Neuron (in vitro differentiated cells): ENCODE results near the gene UNKL.

Experiments
- H2AFZ ChIP-seq: one replicate; pipeline ENCODE4 v1.6.1; 2013; ENCODE audit warnings: low read depth, mild to moderate bottlenecking, inconsistent platforms, low read length, moderate library complexity
- H3K27me3 ChIP-seq: one replicate; pipeline ENCODE4 v1.6.1; 2013; ENCODE audit warnings: low read length; ENCODE audit not compliant: insufficient read depth
- H3K36me3 ChIP-seq: one replicate; pipeline ENCODE4 v1.6.1; 2013; ENCODE audit warnings: low read length; ENCODE audit not compliant: insufficient read depth
- H3K4me1 ChIP-seq: one replicate; pipeline ENCODE4 v1.6.1; 2013; ENCODE audit warnings: low read length; ENCODE audit not compliant: insufficient read depth
- H3K4me3 ChIP-seq: 2 replicates; pipeline ENCODE4 v1.5.1; 2013; ENCODE audit warnings: mild to moderate bottlenecking, low read length, moderate library complexity
- H3K9me3 ChIP-seq: one replicate; pipeline ENCODE4 v1.6.1; 2013; ENCODE audit warnings: low read length

The UNKL gene

GRCh38 chr16:1422076-1422475 lies 7.6 kb upstream of the UNKL start:
- Histone ChIP-seq H3K9me3 (no peaks in the 10 kb centered on the region), H2AFZ (no peak overlapping the region)

GRCh38 chr16:1420111-1420539 lies 5.6 kb upstream of the UNKL start:
- Histone ChIP-seq H3K4me1 (peaks cover 8% of the 10 kb centered on the region), H3K9me3 (no peaks in the 10 kb centered on the region), H3K4me3 (peak overlapping the region; percentile 86), H3K27me3 (no peaks in the 10 kb centered on the region), H2AFZ (no peak overlapping the region), H3K36me3 (peaks cover 2% of the 10 kb centered on the region)

More at GRCh38 chr16:1422076-1422475, 7.6 kb upstream of the UNKL start:
- H3K27me3 ChIP-seq = no peaks in the 10 kb centered on the region
- H3K4me1 ChIP-seq = peaks cover 8% of the 10 kb centered on the region
- H3K36me3 ChIP-seq = peaks cover 2% of the 10 kb centered on the region
- H3K4me3 ChIP-seq = no peak overlapping the region

GRCh38 chr16:1416521-1416941 lies 2.0 kb upstream of the UNKL start:
- no peaks in the 10 kb centered on the region for H3K9me3 ChIP-seq
- H3K36me3 ChIP-seq = peaks cover 2% of the 10 kb centered on the region
- peaks cover 8% of the 10 kb centered on the region for H3K4me1 ChIP-seq
- no peak overlapping the region for H2AFZ ChIP-seq
- H3K27me3 ChIP-seq = no peaks in the 10 kb centered on the region
- no peak overlapping the region for H3K4me3 ChIP-seq

- Histone ChIP-seq H3K4me3 (peak overlapping the region; percentile 72), H3K9me3 (no peaks in the 10 kb centered on the region), H2AFZ (peak overlapping the region; percentile 58), H3K4me1 (no peaks in the 10 kb centered on the region), H3K36me3 (peaks cover 2% of the 10 kb centered on the region), H3K27me3 (no peaks in the 10 kb centered on the region)
Observed at GRCh38 chr16:1413684-1414531, 596 bp downstream of the UNKL start.

GRCh38 chr16:1412847-1413246 lies 1.7 kb downstream of the UNKL start:
- Histone ChIP-seq H3K4me1 (peaks cover 5% of the 10 kb centered on the region), H3K27me3 (no peaks in the 10 kb centered on the region), H2AFZ (no peak overlapping the region), H3K9me3 (no peaks in the 10 kb centered on the region), H3K36me3 (no peaks in the 10 kb centered on the region), H3K4me3 (no peak overlapping the region)

GRCh38 chr16:1408171-1408837 lies 6.2 kb downstream of the UNKL start:
- Histone ChIP-seq H3K9me3 (no peaks in the 10 kb centered on the region), H3K27me3 (no peaks in the 10 kb centered on the region)

GRCh38 chr16:1407753-1408152 lies 6.8 kb downstream of the UNKL start:
- peak overlapping the region; percentile 21 for H3K4me3 ChIP-seq
- H3K9me3 ChIP-seq = no peaks in the 10 kb centered on the region
- H3K4me1 ChIP-seq = peaks cover 8% of the 10 kb centered on the region
- no peak overlapping the region for H2AFZ ChIP-seq
- H3K27me3 ChIP-seq = no peaks in the 10 kb centered on the region
- peaks cover 10% of the 10 kb centered on the region for H3K36me3 ChIP-seq

More at GRCh38 chr16:1408171-1408837, 6.2 kb downstream of the UNKL start:
- H3K36me3 ChIP-seq = peaks cover 5% of the 10 kb centered on the region
- peak overlapping the region; percentile 55 for H3K4me3 ChIP-seq
- peaks cover 8% of the 10 kb centered on the region for H3K4me1 ChIP-seq
- no peak overlapping the region for H2AFZ ChIP-seq

GRCh38 chr16:1403733-1404132 lies 10.8 kb downstream of the UNKL start:
- peaks cover 8% of the 10 kb centered on the region for H3K4me1 ChIP-seq
- H2AFZ ChIP-seq = no peak overlapping the region
- no peaks in the 10 kb centered on the region for H3K9me3 ChIP-seq
- no peaks in the 10 kb centered on the region for H3K27me3 ChIP-seq
- peaks cover 34% of the 10 kb centered on the region for H3K36me3 ChIP-seq
- no peak overlapping the region for H3K4me3 ChIP-seq

GRCh38 chr16:1403036-1403435 lies 11.5 kb downstream of the UNKL start:
- Histone ChIP-seq H3K4me1 (peaks cover 3% of the 10 kb centered on the region), H3K36me3 (peaks cover 39% of the 10 kb centered on the region), H3K9me3 (no peaks in the 10 kb centered on the region), H3K4me3 (no peak overlapping the region), H2AFZ (no peak overlapping the region), H3K27me3 (no peaks in the 10 kb centered on the region)

GRCh38 chr16:1401758-1402154 lies 12.7 kb downstream of the UNKL start:
- no peaks in the 10 kb centered on the region for H3K9me3 ChIP-seq
- no peak overlapping the region for H3K4me3 ChIP-seq
- no peaks in the 10 kb centered on the region for H3K4me1 ChIP-seq
- peaks cover 39% of the 10 kb centered on the region for H3K36me3 ChIP-seq
- no peak overlapping the region for H2AFZ ChIP-seq
- no peaks in the 10 kb centered on the region for H3K27me3 ChIP-seq

GRCh38 chr16:1401061-1401757 lies 13.3 kb downstream of the UNKL start:
- Histone ChIP-seq H2AFZ (no peak overlapping the region), H3K9me3 (no peaks in the 10 kb centered on the region), H3K36me3 (peaks cover 40% of the 10 kb centered on the region), H3K27me3 (no peaks in the 10 kb centered on the region), H3K4me3 (no peak overlapping the region), H3K4me1 (no peaks in the 10 kb centered on the region)

GRCh38 chr16:1398826-1399581 lies 15.5 kb downstream of the UNKL start:
- Histone ChIP-seq H3K9me3 (no peaks in the 10 kb centered on the region), H3K4me1 (no peaks in the 10 kb centered on the region), H3K4me3 (no peak overlapping the region), H3K27me3 (no peaks in the 10 kb centered on the region), H2AFZ (no peak overlapping the region), H3K36me3 (peaks cover 46% of the 10 kb centered on the region)
